Loucy (cell line): ENCODE measurements around the gene PYCARD.
"Not testable (repeated sequence)": the region's sequence is repeated elsewhere in the genome, so short reads cannot be mapped to it uniquely, and the experiment has no call there.

Source experiments
- H2AFZ ChIP-seq: fragments of 200-600 bp; sonication (generic); 2 replicates; pipeline ENCODE4 v1.6.0; 2016; ENCODE audit warnings: antibody characterized with exemption, mild to moderate bottlenecking, low read length, moderate library complexity
- H3F3A ChIP-seq: fragments of 200-600 bp; 2 replicates; pipeline ENCODE4 v1.6.0; 2016; ENCODE audit warnings: antibody characterized with exemption, low read depth, mild to moderate bottlenecking
- H3K27me3 ChIP-seq: fragments of 200-600 bp; sonication (generic); 2 replicates; pipeline ENCODE4 v1.6.1; 2014; ENCODE audit warnings: low read length, mild to moderate bottlenecking; ENCODE audit not compliant: insufficient read depth, poor library complexity, severe bottlenecking
- H3K36me3 ChIP-seq: fragments of 200-600 bp; sonication (generic); 2 replicates; pipeline ENCODE4 v1.6.1; 2016; ENCODE audit warnings: low read length; ENCODE audit not compliant: insufficient read depth
- H3K4me1 ChIP-seq: fragments of 200-600 bp; sonication (generic); 2 replicates; pipeline ENCODE4 v1.5.1; 2014; ENCODE audit warnings: low read length, mild to moderate bottlenecking; ENCODE audit not compliant: insufficient read depth, poor library complexity, severe bottlenecking
- H3K4me2 ChIP-seq: fragments of 200-600 bp; sonication (generic); 2 replicates; pipeline ENCODE4 v1.6.0; 2014; ENCODE audit warnings: antibody characterized with exemption, low read length, low read depth, mild to moderate bottlenecking; ENCODE audit not compliant: poor library complexity, severe bottlenecking
- H3K4me3 ChIP-seq: fragments of 200-600 bp; sonication (generic); 2 replicates; pipeline ENCODE4 v1.5.1; 2014; ENCODE audit warnings: low read length, mild to moderate bottlenecking, mixed read lengths; ENCODE audit not compliant: poor library complexity, severe bottlenecking
- H3K79me2 ChIP-seq: fragments of 200-600 bp; sonication (generic); 2 replicates; pipeline ENCODE4 v1.6.1; 2014; ENCODE audit warnings: low read length; ENCODE audit not compliant: insufficient read depth
- H3K9ac ChIP-seq: fragments of 200-600 bp; sonication (generic); 2 replicates; pipeline ENCODE4 v1.6.0; 2014; ENCODE audit warnings: mild to moderate bottlenecking, low read depth, low read length, moderate library complexity; ENCODE audit not compliant: poor library complexity, severe bottlenecking
- H3K9me2 ChIP-seq: fragments of 200-600 bp; sonication (generic); replicated peaks from 2 replicates; pipeline ENCODE4 v1.6.1; 2016; ENCODE audit warnings: low read depth, low read length, mixed read lengths
- H3K9me3 ChIP-seq: fragments of 200-600 bp; sonication (generic); 2 replicates; pipeline ENCODE4 v1.6.1; 2014; ENCODE audit warnings: mild to moderate bottlenecking, antibody characterized with exemption, low read length, low read depth; ENCODE audit not compliant: insufficient read depth
- H4K20me1 ChIP-seq: fragments of 200-600 bp; sonication (generic); 2 replicates; pipeline ENCODE4 v1.6.0; 2014; ENCODE audit warnings: antibody characterized with exemption, low read length, mild to moderate bottlenecking; ENCODE audit not compliant: insufficient read depth, poor library complexity, severe bottlenecking
- EZH2phosphoT487 ChIP-seq: fragments of 200-600 bp; IDR thresholded peaks from 2 replicates; pipeline ENCODE4 v1.6.1; 2018; ENCODE audit warnings: antibody characterized with exemption, mild to moderate bottlenecking, moderate library complexity, borderline replicate concordance
- TF ChIP-seq, protein P1 (sequence below): fragments of 200-600 bp; sonication (generic); conservative IDR thresholded peaks from 2 replicates; pipeline ENCODE4 v1.5.1; 2014; ENCODE audit warnings: mild to moderate bottlenecking, antibody characterized with exemption, low read length

Gene PYCARD

DNA sequence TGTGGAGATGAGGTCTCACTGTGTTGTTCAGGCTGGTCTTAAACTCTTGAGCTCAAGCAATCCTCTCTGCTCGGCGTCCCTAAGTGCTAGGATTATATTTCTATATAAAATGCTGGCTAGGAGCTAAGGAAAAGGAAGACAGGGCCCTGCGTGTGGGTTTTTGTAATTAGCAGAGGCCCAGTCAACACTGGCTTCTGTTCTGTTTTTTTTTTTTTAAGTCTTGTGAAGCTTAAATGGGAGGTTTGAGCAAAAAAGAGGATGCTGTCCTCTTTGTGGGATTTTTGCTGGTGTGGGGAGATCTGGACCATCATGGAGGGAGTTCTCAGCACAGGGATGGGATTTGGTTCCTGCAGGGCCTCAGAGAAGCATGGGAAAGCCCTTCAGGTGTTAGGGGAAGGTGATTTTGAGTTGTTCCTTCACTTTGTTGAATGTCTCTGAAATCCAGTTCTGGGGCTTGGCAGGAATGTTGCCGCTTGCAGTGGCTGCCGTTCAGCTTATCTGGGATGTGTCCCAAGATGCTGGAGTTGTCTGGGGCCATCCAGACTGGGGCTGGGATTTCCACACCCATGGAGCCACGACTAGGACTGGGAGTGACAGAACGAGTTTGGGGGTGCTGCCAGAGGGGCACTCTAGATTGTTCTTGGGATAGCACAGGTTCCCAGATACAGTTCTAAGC is 4.2 kb downstream of the PYCARD start:
- Histone ChIP-seq H2AFZ (no peak overlapping the region), H3K9ac (no peak overlapping the region), H3K27me3 (no peaks in the 10 kb centered on the region), H3K4me2 (no peak overlapping the region), H3K4me3 (no peak overlapping the region), H3K9me3 (no peaks in the 10 kb centered on the region), H3K36me3 (peaks cover 47% of the 10 kb centered on the region), H3K79me2 (peaks cover 28% of the 10 kb centered on the region; the same call in 1 of the 2 replicates), H3F3A (peaks cover 7% of the 10 kb centered on the region), H3K9me2 (no peaks in the 10 kb centered on the region), H4K20me1 (peaks cover 57% of the 10 kb centered on the region), H3K4me1 (no peaks in the 10 kb centered on the region)
- TF ChIP-seq, protein P1, sequence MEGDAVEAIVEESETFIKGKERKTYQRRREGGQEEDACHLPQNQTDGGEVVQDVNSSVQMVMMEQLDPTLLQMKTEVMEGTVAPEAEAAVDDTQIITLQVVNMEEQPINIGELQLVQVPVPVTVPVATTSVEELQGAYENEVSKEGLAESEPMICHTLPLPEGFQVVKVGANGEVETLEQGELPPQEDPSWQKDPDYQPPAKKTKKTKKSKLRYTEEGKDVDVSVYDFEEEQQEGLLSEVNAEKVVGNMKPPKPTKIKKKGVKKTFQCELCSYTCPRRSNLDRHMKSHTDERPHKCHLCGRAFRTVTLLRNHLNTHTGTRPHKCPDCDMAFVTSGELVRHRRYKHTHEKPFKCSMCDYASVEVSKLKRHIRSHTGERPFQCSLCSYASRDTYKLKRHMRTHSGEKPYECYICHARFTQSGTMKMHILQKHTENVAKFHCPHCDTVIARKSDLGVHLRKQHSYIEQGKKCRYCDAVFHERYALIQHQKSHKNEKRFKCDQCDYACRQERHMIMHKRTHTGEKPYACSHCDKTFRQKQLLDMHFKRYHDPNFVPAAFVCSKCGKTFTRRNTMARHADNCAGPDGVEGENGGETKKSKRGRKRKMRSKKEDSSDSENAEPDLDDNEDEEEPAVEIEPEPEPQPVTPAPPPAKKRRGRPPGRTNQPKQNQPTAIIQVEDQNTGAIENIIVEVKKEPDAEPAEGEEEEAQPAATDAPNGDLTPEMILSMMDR, result no peak
- no peak for TF ChIP-seq EZH2phosphoT487

DNA sequence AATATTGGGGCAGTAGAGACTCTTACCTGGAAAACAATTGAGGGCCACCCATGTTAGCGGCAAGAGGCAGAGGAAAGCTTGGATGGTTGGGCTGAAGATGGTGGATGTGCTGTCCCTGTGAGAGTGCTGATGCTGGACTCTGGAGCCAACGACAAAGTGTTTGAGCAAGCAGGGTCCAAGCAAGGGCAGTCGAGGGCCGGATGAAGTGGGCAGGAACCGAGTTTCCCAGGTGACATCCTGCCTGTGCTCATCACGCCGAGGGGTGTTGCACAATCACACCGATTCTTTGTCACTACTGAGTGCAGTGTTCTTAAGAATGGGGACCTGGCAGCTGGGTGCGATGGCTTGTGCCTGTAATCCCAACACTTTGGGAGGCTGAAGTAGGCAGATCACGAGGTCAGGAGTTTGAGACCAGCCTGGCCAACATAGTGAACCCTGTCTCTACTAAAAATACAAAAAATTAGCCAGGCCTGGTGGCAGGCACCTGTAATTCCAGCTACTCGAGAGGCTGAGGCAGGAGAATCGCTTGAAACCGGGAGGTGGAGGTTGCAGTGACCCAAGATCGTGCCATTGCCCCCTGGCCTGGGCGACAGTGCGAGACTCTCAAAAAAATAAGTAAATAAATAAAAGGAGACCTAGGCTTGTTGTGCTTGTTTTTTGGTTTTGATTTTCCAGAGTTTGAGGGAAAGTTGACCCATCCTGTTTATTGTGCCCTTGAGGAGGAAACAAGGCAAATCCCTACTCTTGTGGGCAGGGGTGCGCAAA is 6.1 kb downstream of the PYCARD start:
- peaks cover 70% of the 10 kb centered on the region for H4K20me1 ChIP-seq
- H3K9me3 ChIP-seq, result no peaks in the 10 kb centered on the region
- H3K27me3 ChIP-seq, result no peaks in the 10 kb centered on the region
- no peaks in the 10 kb centered on the region for H3K4me1 ChIP-seq
- H3K4me2 ChIP-seq, result no peak overlapping the region
- H3F3A ChIP-seq, result peaks cover 8% of the 10 kb centered on the region
- no peak for TF ChIP-seq EZH2phosphoT487
- TF ChIP-seq, protein P1, result no peak
- H3K9me2 ChIP-seq, result no peaks in the 10 kb centered on the region
- H3K4me3 ChIP-seq, result no peak overlapping the region
- peaks cover 65% of the 10 kb centered on the region for H3K36me3 ChIP-seq
- peaks cover 47% of the 10 kb centered on the region for H3K79me2 ChIP-seq
- H3K9ac ChIP-seq, result no peak overlapping the region
- no peak overlapping the region for H2AFZ ChIP-seq

DNA sequence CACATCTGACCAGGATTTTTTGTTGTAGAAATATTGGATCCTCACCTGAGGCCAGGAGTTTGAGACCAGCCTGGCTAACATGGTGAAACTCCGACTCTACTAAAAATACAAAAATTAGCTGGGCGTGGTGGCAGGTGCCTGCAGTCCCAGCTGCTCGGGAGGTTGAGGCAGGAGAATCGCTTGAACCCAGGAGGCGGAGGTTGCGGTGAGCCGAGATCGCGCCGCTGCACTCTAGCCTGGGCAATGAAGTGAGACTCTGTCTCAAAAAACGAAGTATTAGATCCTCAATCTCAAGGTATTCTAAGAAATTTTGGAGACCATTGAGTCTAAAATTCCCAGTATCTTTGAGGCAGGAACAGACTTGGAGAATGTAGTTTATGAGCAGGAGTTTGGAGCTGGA is 6.7 kb downstream of the PYCARD start:
- not testable (repeated sequence) for H2AFZ ChIP-seq, H3K4me1 ChIP-seq, H3K27me3 ChIP-seq, H3K9me3 ChIP-seq, H3K4me3 ChIP-seq, H3K9ac ChIP-seq, H3K4me2 ChIP-seq, H3K9me2 ChIP-seq
- peaks cover 53% of the 10 kb centered on the region for H3K79me2 ChIP-seq
- H3F3A ChIP-seq, result peaks cover 12% of the 10 kb centered on the region
- H3K36me3 ChIP-seq, result peaks cover 72% of the 10 kb centered on the region
- H4K20me1 ChIP-seq, result peaks cover 77% of the 10 kb centered on the region
